ENCODE results near the gene ARV1. TPM values are rescaled to one million over a fixed set of nuclear protein-coding genes. Genes with fewer than 3 reads are reported as not detected.

The ARV1 gene
- polyA plus RNA-seq, 1 donor (not counting 4 experiments of a cell fraction or from before 2014, with no cell fraction given) = 38.1 TPM

DNA sequence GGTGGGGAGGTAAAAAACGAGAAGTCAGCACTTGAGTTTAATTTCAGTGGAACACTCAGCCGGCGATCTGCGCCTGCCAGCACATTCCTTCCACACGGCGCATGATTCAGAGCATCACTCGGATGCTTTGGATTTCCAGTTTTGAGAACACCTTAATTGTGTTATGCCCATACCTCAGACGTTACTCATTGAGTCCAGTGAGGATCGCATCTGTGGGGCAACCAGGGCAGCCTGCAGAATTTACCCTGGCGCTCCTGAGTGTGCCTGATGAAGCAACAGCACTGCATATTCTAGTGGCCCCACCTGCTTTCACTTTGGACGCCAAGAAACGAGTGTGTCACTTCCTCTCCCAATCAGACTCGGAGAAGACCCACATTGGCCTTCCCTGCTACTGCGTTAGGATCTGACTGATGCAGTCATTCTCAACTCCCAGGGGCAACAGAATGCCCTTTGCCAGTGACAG lies 41.3 kb downstream of the ARV1 start:
- H3K4me3 ChIP-seq (ENCODE audit: control insufficient read depth in 2 of 3, extremely low read depth in 1 of 3, insufficient read depth in 2 of 3, low read depth in 1 of 3, low read length in 3 of 3) = peak overlapping the region in 1 of 3 experiments; percentile 11
- no peaks in the 10 kb centered on the region for H3K79me2 ChIP-seq (ENCODE audit: control insufficient read depth, insufficient read depth, low read length)

DNA sequence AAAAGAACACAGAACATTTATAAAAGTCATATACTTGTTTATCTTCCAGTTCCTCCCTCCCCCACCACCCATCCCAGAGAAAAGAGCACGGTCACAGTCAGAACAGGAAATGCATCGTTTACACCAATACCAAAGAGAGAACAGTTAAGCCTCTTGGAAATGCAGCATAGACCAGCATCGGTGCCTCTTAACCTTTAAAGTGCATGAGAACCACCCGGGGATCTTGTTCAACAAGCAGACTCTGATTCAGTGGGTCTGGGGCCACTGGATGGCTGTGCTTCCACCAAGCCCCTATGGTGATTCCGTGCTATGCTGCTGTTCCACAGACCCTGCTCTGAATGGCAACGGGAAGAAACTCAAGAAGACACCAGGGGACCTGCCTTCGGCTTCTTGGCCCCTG lies 41.9 kb downstream of the ARV1 start:
- H3K36me3 ChIP-seq (ENCODE audit: control insufficient read depth in 2 of 2, extremely low read depth in 1 of 2, insufficient read depth in 2 of 2, low read length in 2 of 2) = no peaks in the 10 kb centered on the region
- no peaks in the 10 kb centered on the region for H3K79me2 ChIP-seq (ENCODE audit: control insufficient read depth, insufficient read depth, low read length)
- peak overlapping the region; percentile 29 for H3K9ac ChIP-seq (ENCODE audit: control insufficient read depth, extremely low read depth, insufficient read depth, low read length)
- no peak overlapping the region for H2AFZ ChIP-seq (ENCODE audit: control insufficient read depth, low read length)
- TF ChIP-seq CTCF (optimal IDR thresholded peaks at IDR 0.05 in 1 of 3, IDR thresholded peaks at IDR 0.05 in 1 of 3, conservative IDR thresholded peaks at IDR 0.05 in 1 of 3; ENCODE audit: extremely low read depth in 1 of 3, insufficient read depth in 2 of 3, low read length in 3 of 3) (no peak), EZH2 (IDR thresholded peaks at IDR 0.05; ENCODE audit: low read length) (no peak)
- H3K4me1 ChIP-seq (ENCODE audit: control insufficient read depth, extremely low read depth, insufficient read depth, low read length) = peaks cover 37% of the 10 kb centered on the region
- H3K4me3 ChIP-seq (ENCODE audit: control insufficient read depth in 2 of 3, extremely low read depth in 1 of 3, insufficient read depth in 2 of 3, low read depth in 1 of 3, low read length in 3 of 3) = no peak overlapping the region
- DNase-seq (ENCODE audit: low read depth, low spot score) = no peak
- no peaks in the 10 kb centered on the region for H3K9me1 ChIP-seq (ENCODE audit: control insufficient read depth, extremely low read depth, insufficient read depth, low read length)
- H3K9me3 ChIP-seq (ENCODE audit: control insufficient read depth, low read depth, low read length) = no peaks in the 10 kb centered on the region
- FAIRE-seq = no peak
- no peaks in the 10 kb centered on the region for H3K27me3 ChIP-seq (ENCODE audit: control insufficient read depth, extremely low read depth, insufficient read depth, low read length)
- H3K4me2 ChIP-seq (ENCODE audit: control insufficient read depth, extremely low read depth, insufficient read depth, low read depth, low read length) = peak overlapping the region; percentile 66
- dilution Hi-C loops (cut with MboI; ENCODE audit: extremely low pct_ligation_motif_present, low sequenced_read_pairs) = no loop called here
- peak overlapping the region; percentile 66 for H3K27ac ChIP-seq (ENCODE audit: control insufficient read depth, insufficient read depth, low read length)
- H4K20me1 ChIP-seq (ENCODE audit: control insufficient read depth, extremely low read depth, insufficient read depth, low read length) = no peaks in the 10 kb centered on the region

More for the DNA sequence above, 41.3 kb downstream of the ARV1 start:
- Histone ChIP-seq H3K27me3 (ENCODE audit: control insufficient read depth, extremely low read depth, insufficient read depth, low read length) (no peaks in the 10 kb centered on the region), H3K9me3 (ENCODE audit: control insufficient read depth, low read depth, low read length) (no peaks in the 10 kb centered on the region), H2AFZ (ENCODE audit: control insufficient read depth, low read length) (peak overlapping the region; percentile 14), H3K9me1 (ENCODE audit: control insufficient read depth, extremely low read depth, insufficient read depth, low read length) (no peaks in the 10 kb centered on the region), H3K27ac (ENCODE audit: control insufficient read depth, insufficient read depth, low read length) (peak overlapping the region; percentile 66), H3K36me3 (ENCODE audit: control insufficient read depth in 2 of 2, extremely low read depth in 1 of 2, insufficient read depth in 2 of 2, low read length in 2 of 2) (no peaks in the 10 kb centered on the region), H3K4me2 (ENCODE audit: control insufficient read depth, extremely low read depth, insufficient read depth, low read depth, low read length) (peak overlapping the region; percentile 66), H3K9ac (ENCODE audit: control insufficient read depth, extremely low read depth, insufficient read depth, low read length) (peak overlapping the region; percentile 29), H4K20me1 (ENCODE audit: control insufficient read depth, extremely low read depth, insufficient read depth, low read length) (no peaks in the 10 kb centered on the region), H3K4me1 (ENCODE audit: control insufficient read depth, extremely low read depth, insufficient read depth, low read length) (peaks cover 39% of the 10 kb centered on the region)
- DNase-seq (ENCODE audit: low read depth, low spot score) = peak; percentile 89
- dilution Hi-C loops (cut with MboI; ENCODE audit: extremely low pct_ligation_motif_present, low sequenced_read_pairs) = no loop called here
- TF ChIP-seq CTCF (optimal IDR thresholded peaks at IDR 0.05 in 1 of 3, IDR thresholded peaks at IDR 0.05 in 1 of 3, conservative IDR thresholded peaks at IDR 0.05 in 1 of 3; ENCODE audit: extremely low read depth in 1 of 3, insufficient read depth in 2 of 3, low read length in 3 of 3) (peak; percentile 54 to 68 (median 59)), EZH2 (IDR thresholded peaks at IDR 0.05; ENCODE audit: low read length) (no peak)
- FAIRE-seq = peak; percentile 80
